SH-SY5Y (cell line): ENCODE results near the gene PROSER3.

ENCODE experiments used
- GATA2 ChIP-seq: IDR thresholded peaks from 2 replicates; pipeline ENCODE4 v1.6.1; 2011; ENCODE audit warnings: mild to moderate bottlenecking, low read depth, low read length
- GATA3 ChIP-seq: IDR thresholded peaks from 2 replicates; pipeline ENCODE4 v1.6.1; 2011; ENCODE audit warnings: low read depth, mild to moderate bottlenecking, low read length, moderate library complexity

GRCh38 chr19:35739275-35740107 lies 18.5 kb upstream of the PROSER3 start:
- no peak for TF ChIP-seq GATA2
- TF ChIP-seq GATA3, result no peak
